Omental fat pad (tissue), 4 donors: ENCODE results near the gene PPP1R18. TPM values are rescaled to one million over a fixed set of nuclear protein-coding genes. Genes with fewer than 3 reads are reported as not detected.

ENCODE experiments used
- ATAC-seq: fragments of 150-250 bp; one replicate; pipeline ENCODE4 v1.9.1; 2016; ENCODE audit warnings: mild to moderate bottlenecking, moderate library complexity; ENCODE audit not compliant: low FRiP score
- DNase-seq: peaks from one replicate; pipeline ENCODE4 v3.0.0-alpha.2; 2019; ENCODE audit warnings: low spot score
- CTCF ChIP-seq, 3 donors: fragments of 450-650 bp; IDR thresholded peaks; one replicate each; pipeline ENCODE4 v1.5.1; 2016 to 2017; ENCODE audit warnings: antibody characterized with exemption in 3 of 3, mild to moderate bottlenecking in 3 of 3, moderate library complexity in 2 of 3
- total RNA-seq, 4 donors: library from RNA; depleted of rRNA; stranded (reverse); fragments of >200 nt; gene quantifications; one replicate each; pipeline ENCODE4 v1.1.0, GENCODE V29; 2016

Gene PPP1R18
- total RNA-seq, 4 donors from 2014 or later, result 25.5 to 55.7 (median 43.4) TPM

- no peak for ATAC-seq
- DNase-seq, result no peak
Measured at GRCh38 chr6:30716879-30717128, 30.4 kb upstream of the PPP1R18 start.

GRCh38 chr6:30714263-30714662 is 27.8 kb upstream of the PPP1R18 start:
- no peak for TF ChIP-seq CTCF (IDR thresholded peaks at IDR 0.05)
- ATAC-seq, result no peak
- DNase-seq, result no peak

More at GRCh38 chr6:30716879-30717128, 30.4 kb upstream of the PPP1R18 start:
- TF ChIP-seq CTCF (IDR thresholded peaks at IDR 0.05), result no peak

GRCh38 chr6:30712441-30712945 is 26.0 kb upstream of the PPP1R18 start:
- no peak for ATAC-seq
- DNase-seq, result no peak
- no peak for TF ChIP-seq CTCF (IDR thresholded peaks at IDR 0.05)

GRCh38 chr6:30711758-30712380 is 25.4 kb upstream of the PPP1R18 start:
- TF ChIP-seq CTCF (IDR thresholded peaks at IDR 0.05), result no peak
- DNase-seq, result no peak
- ATAC-seq, result no peak

- DNase-seq (no peak), ATAC-seq (no peak)
- no peak for TF ChIP-seq CTCF (IDR thresholded peaks at IDR 0.05)
Measured at GRCh38 chr6:30709101-30709868, 22.8 kb upstream of the PPP1R18 start.

- DNase-seq (no peak), ATAC-seq (no peak)
- TF ChIP-seq CTCF (IDR thresholded peaks at IDR 0.05), result no peak
Measured at GRCh38 chr6:30707281-30707850, 20.9 kb upstream of the PPP1R18 start.
